BJ (cell line): Measurements from ENCODE around the gene LUZP1. TPM values are rescaled to one million over a fixed set of nuclear protein-coding genes. Genes with fewer than 3 reads are reported as not detected.

Experiments used
- CTCF ChIA-PET: fragments of 350-600 bp; formaldehyde crosslinking; extraction: SDS; loops from one replicate; lab custom pipeline; 2021; ENCODE audit warnings: antibody characterized with exemption, inconsistent platforms; lab: Yijun Ruan, JAX
- POLR2A ChIA-PET: fragments of 300-600 bp; sonication (Branson Sonifier 250); formaldehyde crosslinking; extraction: SDS; loops from one replicate; lab custom pipeline; 2021; ENCODE audit warnings: antibody characterized with exemption; lab: Charles Lee
- DNase-seq: peaks from one replicate; pipeline ENCODE4 v3.0.0-alpha.2; 2011; ENCODE audit warnings: low read depth
- H3K27me3 ChIP-seq: 2 replicates; pipeline ENCODE4 v1.6.0; 2011; ENCODE audit warnings: low read length; ENCODE audit not compliant: control insufficient read depth, insufficient read depth
- H3K36me3 ChIP-seq: 2 replicates; pipeline ENCODE4 v1.5.1; 2011; ENCODE audit warnings: low read length; ENCODE audit not compliant: control insufficient read depth, insufficient read depth
- H3K4me3 ChIP-seq: 2 replicates; pipeline ENCODE4 v1.5.1; 2011; ENCODE audit warnings: low read depth, mild to moderate bottlenecking, control low read depth, low read length
- polyA plus RNA-seq: library from polyadenylated mRNA; depleted of rRNA; stranded (reverse); fragments of >200 nt; gene quantifications from 2 replicates; pipeline ENCODE4 v1.2.3, GENCODE V29; 2011; rRNA removed
- small RNA-seq: library from RNA; depleted of rRNA; stranded (forward); fragments of <200 nt; gene quantifications from one replicate; pipeline ENCODE3, GENCODE V24; 2012; ENCODE audit warnings: low replicate concordance, low read depth; ENCODE audit not compliant: insufficient read length
- TF ChIP-seq, protein P1 (sequence below): IDR thresholded peaks from 2 replicates; pipeline ENCODE4 v1.5.1; 2011; ENCODE audit warnings: low read depth, mild to moderate bottlenecking, control low read depth, inconsistent platforms, low read length, moderate library complexity; ENCODE audit not compliant: insufficient read depth

LUZP1 gene
- polyA plus RNA-seq, 1 experiment = 22.0 TPM

DNA sequence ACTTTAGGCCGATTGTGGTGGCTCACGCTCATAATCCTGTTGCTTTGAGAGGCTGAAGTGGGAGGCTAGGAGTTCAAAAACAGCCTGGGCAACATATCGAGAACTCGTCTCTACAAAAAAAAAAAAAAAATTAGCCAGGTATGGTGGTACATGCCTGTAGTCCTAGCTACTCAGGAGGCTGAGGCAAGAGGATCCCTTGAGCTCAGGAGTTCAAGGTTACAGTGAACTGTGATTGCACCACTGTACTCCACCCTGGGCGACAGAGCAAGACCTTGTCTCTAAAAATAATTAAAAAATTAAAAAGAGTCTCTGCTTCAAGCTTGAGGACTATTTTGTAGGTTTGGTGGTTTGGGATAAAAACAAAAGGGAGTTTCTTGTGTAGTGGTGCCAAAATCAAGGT, 128.1 kb downstream of the LUZP1 start:
- DNase-seq = no peak
- TF ChIP-seq, protein P1, sequence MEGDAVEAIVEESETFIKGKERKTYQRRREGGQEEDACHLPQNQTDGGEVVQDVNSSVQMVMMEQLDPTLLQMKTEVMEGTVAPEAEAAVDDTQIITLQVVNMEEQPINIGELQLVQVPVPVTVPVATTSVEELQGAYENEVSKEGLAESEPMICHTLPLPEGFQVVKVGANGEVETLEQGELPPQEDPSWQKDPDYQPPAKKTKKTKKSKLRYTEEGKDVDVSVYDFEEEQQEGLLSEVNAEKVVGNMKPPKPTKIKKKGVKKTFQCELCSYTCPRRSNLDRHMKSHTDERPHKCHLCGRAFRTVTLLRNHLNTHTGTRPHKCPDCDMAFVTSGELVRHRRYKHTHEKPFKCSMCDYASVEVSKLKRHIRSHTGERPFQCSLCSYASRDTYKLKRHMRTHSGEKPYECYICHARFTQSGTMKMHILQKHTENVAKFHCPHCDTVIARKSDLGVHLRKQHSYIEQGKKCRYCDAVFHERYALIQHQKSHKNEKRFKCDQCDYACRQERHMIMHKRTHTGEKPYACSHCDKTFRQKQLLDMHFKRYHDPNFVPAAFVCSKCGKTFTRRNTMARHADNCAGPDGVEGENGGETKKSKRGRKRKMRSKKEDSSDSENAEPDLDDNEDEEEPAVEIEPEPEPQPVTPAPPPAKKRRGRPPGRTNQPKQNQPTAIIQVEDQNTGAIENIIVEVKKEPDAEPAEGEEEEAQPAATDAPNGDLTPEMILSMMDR = no peak
- CTCF ChIA-PET = interaction anchor here (0.7 kb wide), 1 partner anchor 111 kb away, joined by 3 read pairs; no protein-coding TSS in a partner anchor

DNA sequence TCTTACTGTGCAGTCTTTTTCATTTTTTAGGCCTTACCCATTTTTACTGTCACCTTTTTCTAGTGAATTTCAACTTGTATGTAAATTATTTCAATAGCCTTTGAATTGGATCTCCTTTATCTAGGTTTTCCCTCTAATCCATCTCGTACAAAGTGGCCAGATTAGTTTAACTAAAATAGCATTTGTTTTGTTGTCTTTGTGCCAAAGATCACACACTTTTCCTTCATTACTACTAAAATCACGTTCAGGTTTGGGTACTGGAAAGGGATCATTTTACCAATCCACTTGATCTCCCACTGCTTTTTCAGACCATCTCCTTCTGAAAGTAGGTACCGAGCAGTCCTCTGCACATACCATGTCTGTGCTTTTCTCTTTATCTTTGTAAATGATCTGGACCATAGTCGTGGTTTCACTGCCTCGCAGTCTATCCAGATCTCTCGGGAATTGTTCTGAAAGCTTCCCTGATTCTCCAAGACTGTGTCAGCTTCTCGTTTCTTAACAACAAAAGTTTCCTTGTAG, 129.3 kb downstream of the LUZP1 start:
- ChIA-PET CTCF (no interaction called here), POLR2A (no interaction called here)
- no peak for DNase-seq
- TF ChIP-seq, protein P1 = no peak
- Histone ChIP-seq H3K4me3 (no peak overlapping the region), H3K27me3 (no peaks in the 10 kb centered on the region), H3K36me3 (peaks cover 1% of the 10 kb centered on the region; the same call in 1 of the 2 replicates)

More for the DNA sequence above, 128.1 kb downstream of the LUZP1 start:
- Histone ChIP-seq H3K36me3 (peaks cover 2% of the 10 kb centered on the region; the same call in 1 of the 2 replicates), H3K4me3 (no peak overlapping the region), H3K27me3 (no peaks in the 10 kb centered on the region)
- POLR2A ChIA-PET = no interaction called here

DNA sequence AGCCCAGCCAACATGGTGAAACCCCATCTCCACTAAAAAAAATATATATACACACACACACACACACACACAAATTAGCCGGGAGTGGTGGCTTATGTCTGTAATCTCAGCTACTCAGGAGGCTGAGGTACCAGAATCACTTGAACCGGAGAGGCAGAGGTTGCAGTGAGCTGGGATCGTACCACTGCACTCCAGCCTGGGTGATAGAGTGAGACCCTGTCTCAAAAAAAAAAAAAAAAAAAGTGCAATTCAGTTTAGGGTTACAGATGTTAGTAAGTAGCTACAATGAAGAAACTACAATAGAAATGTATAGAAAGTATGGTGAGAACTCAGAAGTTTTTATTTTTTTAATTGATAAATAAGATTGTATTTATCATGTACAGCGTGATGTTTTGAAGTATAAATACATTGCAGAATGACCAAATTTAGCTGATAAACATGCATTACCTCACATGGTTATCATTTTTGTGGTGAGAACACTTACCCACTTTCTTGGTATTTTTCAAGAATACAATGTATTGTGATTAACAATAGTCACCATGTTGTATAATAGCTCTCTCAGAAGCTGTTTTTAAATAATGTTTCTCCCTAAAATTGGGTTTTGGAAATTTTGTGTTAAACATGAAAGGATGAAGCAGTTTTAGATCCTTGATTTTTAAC, 131.4 kb downstream of the LUZP1 start:
- no peak for DNase-seq
- no peak overlapping the region for H3K4me3 ChIP-seq
- POLR2A ChIA-PET = no interaction called here
- no peaks in the 10 kb centered on the region for H3K27me3 ChIP-seq
- no peaks in the 10 kb centered on the region for H3K36me3 ChIP-seq
- CTCF ChIA-PET = interaction anchor here (0.8 kb wide), 1 partner anchor 13 kb away, joined by 5 read pairs; no protein-coding TSS in a partner anchor
- TF ChIP-seq, protein P1 = no peak

DNA sequence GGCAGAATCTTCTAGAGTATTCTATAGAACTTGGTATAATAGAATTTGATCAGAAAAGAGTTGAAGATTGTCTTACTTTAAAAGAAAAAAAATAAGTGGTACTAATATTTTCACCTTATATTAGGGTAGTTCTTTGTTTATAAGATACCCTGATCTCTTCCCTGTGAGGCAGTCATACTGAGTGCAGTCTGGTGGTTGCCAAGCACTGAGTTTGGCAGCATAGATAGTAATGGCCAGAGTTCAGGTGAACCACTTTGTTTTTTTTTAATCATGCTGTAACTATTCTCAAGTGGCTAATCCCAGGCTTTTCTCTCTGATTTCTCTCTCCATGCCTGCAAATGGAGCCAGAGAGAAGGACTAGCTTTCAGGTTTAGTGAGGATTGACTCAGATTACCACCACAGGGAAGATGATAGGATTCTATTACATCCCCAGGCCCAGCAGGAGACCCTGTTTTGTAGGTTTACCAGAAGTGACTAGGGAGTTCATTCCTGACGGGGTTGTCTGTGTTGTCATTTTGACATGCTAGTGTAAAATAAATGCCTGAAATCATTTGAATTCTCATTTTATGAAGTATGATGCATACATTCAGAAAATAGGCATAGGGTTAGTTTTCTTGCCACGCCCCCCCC, 132.7 kb downstream of the LUZP1 start:
- no peak for DNase-seq

More for the DNA sequence above, 132.7 kb downstream of the LUZP1 start:
- TF ChIP-seq, protein P1 = no peak
- POLR2A ChIA-PET = interaction anchor here (0.6 kb wide), 1 partner anchor 953 kb away, joined by 16 read pairs; no protein-coding TSS in a partner anchor
- Histone ChIP-seq H3K27me3 (no peaks in the 10 kb centered on the region), H3K4me3 (no peak overlapping the region), H3K36me3 (no peaks in the 10 kb centered on the region)
- CTCF ChIA-PET = no interaction called here

Small RNA genes lying within 50 kb of the gene (small RNA-seq; reads per million reads assigned to genes)
- gene MIR3115 (2.3 reads per million, percentile 19 among the genes with 10 or more reads in this experiment), gene MIR4419A (not detected), gene RNU6-135P (not detected), gene RNU6-514P (not detected)

Other genes with a start within 250 kb of the LUZP1 start
- not detected in 2 replicates for gene LACTBL1, start 196.0 kb downstream of the LUZP1 start, polyA plus RNA-seq
- not detected in 2 replicates for gene TEX46, start 153.0 kb downstream of the LUZP1 start, polyA plus RNA-seq
- gene KDM1A, start 149.4 kb downstream of the LUZP1 start, polyA plus RNA-seq = 52.2 and 58.5 TPM in 2 replicates
- gene HTR1D, start 48.6 kb upstream of the LUZP1 start, polyA plus RNA-seq = 0.06 and 0.07 TPM in 2 replicates
- 79.3 and 106 TPM in 2 replicates for gene HNRNPR, start 175.4 kb upstream of the LUZP1 start, polyA plus RNA-seq
- gene ZNF436, start 201.0 kb upstream of the LUZP1 start, polyA plus RNA-seq = 8.1 and 12.6 TPM in 2 replicates